ENCODE results near the gene SLC30A3.

GRCh38 chr2:27251766-27252165, 11.1 kb downstream of the SLC30A3 start:
- TF ChIP-seq CTCF (IDR thresholded peaks at IDR 0.05 in 4 of 5, conservative IDR thresholded peaks at IDR 0.05 in 1 of 5): no peak
- TF ChIP-seq POLR2A (IDR thresholded peaks at IDR 0.05): no peak

All from gastrocnemius medialis (tissue), 4 donors.